MM.1S (cell line): ENCODE results near the gene PHKA2.
A peak's percentile ranks its signal among the peaks of the same experiment; 100 is the strongest.

Experiments
- DNase-seq: peaks from one replicate; pipeline ENCODE4 v3.0.0-alpha.2; 2015
- H2AFZ ChIP-seq: fragments of 300-600 bp; sonication (generic); 2 replicates; pipeline ENCODE4 v1.6.0; 2016; ENCODE audit warnings: antibody characterized with exemption, low read length
- H3F3A ChIP-seq: fragments of 300-600 bp; sonication (generic); 2 replicates; pipeline ENCODE4 v1.6.1; 2016; ENCODE audit warnings: mild to moderate bottlenecking, antibody characterized with exemption, low read length, moderate library complexity, mixed read lengths; ENCODE audit not compliant: insufficient read depth
- H3K27ac ChIP-seq: fragments of 300-600 bp; sonication (generic); 2 replicates; pipeline ENCODE4 v1.5.1; 2016; ENCODE audit warnings: mild to moderate bottlenecking, low read length
- H3K27me3 ChIP-seq: fragments of 300-600 bp; sonication (generic); replicated peaks from 2 replicates; pipeline ENCODE4 v1.6.0; 2016; ENCODE audit warnings: low read length; ENCODE audit not compliant: insufficient read depth
- H3K36me3 ChIP-seq: fragments of 300-600 bp; sonication (generic); replicated peaks from 2 replicates; pipeline ENCODE4 v1.6.1; 2016; ENCODE audit warnings: mild to moderate bottlenecking, low read length, mixed read lengths; ENCODE audit not compliant: insufficient read depth
- H3K4me1 ChIP-seq: fragments of 300-600 bp; sonication (generic); 2 replicates; pipeline ENCODE4 v1.6.1; 2016; ENCODE audit warnings: low read length, mixed read lengths
- H3K4me2 ChIP-seq: fragments of 300-600 bp; sonication (generic); 2 replicates; pipeline ENCODE4 v1.6.0; 2016; ENCODE audit warnings: low read depth, low read length
- H3K4me3 ChIP-seq: fragments of 300-600 bp; sonication (generic); 2 replicates; pipeline ENCODE4 v1.5.1; 2016; ENCODE audit warnings: low read length, mixed read lengths
- H3K79me2 ChIP-seq: fragments of 300-600 bp; sonication (generic); 2 replicates; pipeline ENCODE4 v1.6.1; 2016; ENCODE audit warnings: mixed run types, low read length, mixed read lengths
- H3K9ac ChIP-seq: fragments of 300-600 bp; sonication (generic); 2 replicates; pipeline ENCODE4 v1.6.1; 2016; ENCODE audit warnings: low read length, mixed read lengths
- H3K9me2 ChIP-seq: fragments of 300-600 bp; sonication (generic); replicated peaks from 2 replicates; pipeline ENCODE4 v1.6.1; 2016; ENCODE audit warnings: mild to moderate bottlenecking, low read length, mixed read lengths; ENCODE audit not compliant: insufficient read depth
- H3K9me3 ChIP-seq: fragments of 300-600 bp; sonication (generic); replicated peaks from 2 replicates; pipeline ENCODE4 v1.6.1; 2016; ENCODE audit warnings: mild to moderate bottlenecking, low read length, mixed read lengths; ENCODE audit not compliant: insufficient read depth
- H4K20me1 ChIP-seq: fragments of 300-600 bp; sonication (generic); 2 replicates; pipeline ENCODE4 v1.6.1; 2016; ENCODE audit warnings: mild to moderate bottlenecking, low read length, moderate library complexity, mixed read lengths; ENCODE audit not compliant: insufficient read depth
- EZH2 ChIP-seq: fragments of 300-600 bp; sonication (generic); optimal IDR thresholded peaks from 2 replicates; pipeline ENCODE3; 2017; ENCODE audit warnings: low read depth, mild to moderate bottlenecking, antibody characterized with exemption, low read length, mixed read lengths
- EZH2phosphoT487 ChIP-seq: fragments of 300-600 bp; sonication (generic); IDR thresholded peaks from 2 replicates; pipeline ENCODE4 v1.6.1; 2018; ENCODE audit warnings: antibody characterized with exemption, low read length
- TF ChIP-seq, protein P1 (sequence below): fragments of 300-600 bp; sonication (generic); IDR thresholded peaks from 2 replicates; pipeline ENCODE4 v1.5.1; 2016; ENCODE audit warnings: antibody characterized with exemption, low read length, mixed read lengths

Gene PHKA2

DNA sequence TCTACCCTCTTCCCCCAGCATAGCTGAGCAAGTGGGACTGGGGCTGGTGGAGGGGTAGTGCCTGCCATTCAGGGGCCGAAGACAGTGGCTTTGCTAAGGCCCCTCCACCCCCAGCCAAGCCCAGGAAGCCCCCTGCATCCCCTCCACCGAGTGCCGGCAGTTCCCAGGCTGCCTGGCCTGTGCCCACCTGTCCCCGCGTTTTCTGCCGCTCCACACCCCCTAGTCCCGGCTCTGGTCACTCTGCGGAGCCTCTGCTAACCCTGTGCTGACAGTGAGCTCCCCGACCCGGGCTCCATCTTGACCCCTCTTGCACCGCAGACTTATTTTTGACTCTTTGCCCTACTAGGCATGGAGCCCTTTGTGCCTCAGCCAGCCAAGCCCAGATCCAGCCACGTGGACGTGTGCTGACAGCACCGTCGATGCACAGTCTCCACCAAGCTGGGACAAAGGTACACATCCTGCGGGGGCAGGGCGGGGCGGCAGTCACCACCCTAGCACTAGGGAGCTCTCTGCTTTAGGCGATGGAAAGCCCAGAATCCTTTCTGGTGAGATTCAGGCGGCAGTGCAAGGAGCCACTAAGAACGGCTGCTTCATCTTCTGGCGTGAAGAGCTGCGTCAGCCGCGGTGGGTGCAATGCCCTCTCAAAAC, 96.6 kb downstream of the PHKA2 start:
- Histone ChIP-seq H3K4me3 (peak overlapping the region; percentile 69), H3K4me1 (peaks cover 22% of the 10 kb centered on the region), H3F3A (peaks cover 16% of the 10 kb centered on the region), H4K20me1 (no peaks in the 10 kb centered on the region), H3K36me3 (no peaks in the 10 kb centered on the region), H3K9me2 (no peaks in the 10 kb centered on the region), H3K9me3 (no peaks in the 10 kb centered on the region), H2AFZ (peak overlapping the region; percentile 35), H3K79me2 (no peaks in the 10 kb centered on the region), H3K4me2 (peak overlapping the region; percentile 85; the same call in 1 of the 2 replicates), H3K27ac (peak overlapping the region; percentile 96; the same call in 1 of the 2 replicates), H3K9ac (peak overlapping the region; percentile 70; the same call in 1 of the 2 replicates), H3K27me3 (no peaks in the 10 kb centered on the region)
- TF ChIP-seq EZH2 (no peak), EZH2phosphoT487 (no peak)
- TF ChIP-seq, protein P1, sequence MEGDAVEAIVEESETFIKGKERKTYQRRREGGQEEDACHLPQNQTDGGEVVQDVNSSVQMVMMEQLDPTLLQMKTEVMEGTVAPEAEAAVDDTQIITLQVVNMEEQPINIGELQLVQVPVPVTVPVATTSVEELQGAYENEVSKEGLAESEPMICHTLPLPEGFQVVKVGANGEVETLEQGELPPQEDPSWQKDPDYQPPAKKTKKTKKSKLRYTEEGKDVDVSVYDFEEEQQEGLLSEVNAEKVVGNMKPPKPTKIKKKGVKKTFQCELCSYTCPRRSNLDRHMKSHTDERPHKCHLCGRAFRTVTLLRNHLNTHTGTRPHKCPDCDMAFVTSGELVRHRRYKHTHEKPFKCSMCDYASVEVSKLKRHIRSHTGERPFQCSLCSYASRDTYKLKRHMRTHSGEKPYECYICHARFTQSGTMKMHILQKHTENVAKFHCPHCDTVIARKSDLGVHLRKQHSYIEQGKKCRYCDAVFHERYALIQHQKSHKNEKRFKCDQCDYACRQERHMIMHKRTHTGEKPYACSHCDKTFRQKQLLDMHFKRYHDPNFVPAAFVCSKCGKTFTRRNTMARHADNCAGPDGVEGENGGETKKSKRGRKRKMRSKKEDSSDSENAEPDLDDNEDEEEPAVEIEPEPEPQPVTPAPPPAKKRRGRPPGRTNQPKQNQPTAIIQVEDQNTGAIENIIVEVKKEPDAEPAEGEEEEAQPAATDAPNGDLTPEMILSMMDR = no peak
- DNase-seq = no peak

DNA sequence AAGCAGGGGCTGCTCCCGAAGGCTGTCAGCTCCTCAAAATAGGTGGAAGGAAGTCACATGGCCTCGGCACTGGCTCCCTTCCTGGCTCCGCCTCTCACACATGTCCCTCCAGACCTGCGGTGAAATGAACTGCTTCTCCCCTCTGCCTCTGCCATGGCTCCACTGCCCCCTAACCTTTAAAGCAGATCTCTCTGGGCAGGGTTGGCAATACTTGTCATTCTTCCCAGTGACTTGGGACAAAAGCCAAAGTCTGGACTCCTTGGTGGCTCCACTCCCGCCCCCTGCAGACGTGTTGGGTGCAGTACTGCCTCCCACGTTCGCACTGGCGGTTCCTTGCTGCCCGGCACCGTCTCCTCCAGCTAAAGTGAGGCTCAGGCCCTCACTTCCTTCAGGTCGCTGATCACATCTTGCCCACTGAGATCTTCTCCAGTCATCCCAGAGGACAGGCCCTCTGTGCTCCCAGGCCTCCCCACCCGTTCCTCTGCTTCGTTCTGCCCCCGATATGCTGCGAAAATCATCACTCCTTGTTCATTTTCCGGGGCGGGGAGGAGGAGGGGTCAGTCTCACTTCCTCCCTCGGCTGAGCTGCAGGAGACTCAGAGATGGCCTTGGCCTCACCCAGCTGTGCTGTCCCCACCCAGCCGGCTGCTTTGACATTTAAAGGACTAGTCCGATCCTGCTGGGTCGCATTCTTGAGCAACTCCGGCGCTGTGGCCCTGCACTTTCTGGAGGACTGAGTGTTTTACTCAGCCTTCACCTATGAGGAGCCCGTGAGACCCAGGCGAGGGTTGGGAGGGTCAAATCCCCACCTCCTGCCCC, 97.4 kb downstream of the PHKA2 start:
- H3F3A ChIP-seq = peaks cover 16% of the 10 kb centered on the region
- DNase-seq = peak; percentile 62
- H3K4me1 ChIP-seq = peaks cover 22% of the 10 kb centered on the region
- H3K79me2 ChIP-seq = no peaks in the 10 kb centered on the region
- peak overlapping the region; percentile 96 for H3K27ac ChIP-seq
- peak overlapping the region; percentile 35 for H2AFZ ChIP-seq
- no peaks in the 10 kb centered on the region for H4K20me1 ChIP-seq
- H3K9me2 ChIP-seq = no peaks in the 10 kb centered on the region
- no peak for TF ChIP-seq EZH2phosphoT487
- TF ChIP-seq, protein P1 = peak; percentile 60
- no peak for TF ChIP-seq EZH2
- peak overlapping the region; percentile 85 for H3K4me2 ChIP-seq
- no peaks in the 10 kb centered on the region for H3K9me3 ChIP-seq
- peak overlapping the region; percentile 70 for H3K9ac ChIP-seq
- no peaks in the 10 kb centered on the region for H3K36me3 ChIP-seq
- no peaks in the 10 kb centered on the region for H3K27me3 ChIP-seq
- H3K4me3 ChIP-seq = peak overlapping the region; percentile 69

DNA sequence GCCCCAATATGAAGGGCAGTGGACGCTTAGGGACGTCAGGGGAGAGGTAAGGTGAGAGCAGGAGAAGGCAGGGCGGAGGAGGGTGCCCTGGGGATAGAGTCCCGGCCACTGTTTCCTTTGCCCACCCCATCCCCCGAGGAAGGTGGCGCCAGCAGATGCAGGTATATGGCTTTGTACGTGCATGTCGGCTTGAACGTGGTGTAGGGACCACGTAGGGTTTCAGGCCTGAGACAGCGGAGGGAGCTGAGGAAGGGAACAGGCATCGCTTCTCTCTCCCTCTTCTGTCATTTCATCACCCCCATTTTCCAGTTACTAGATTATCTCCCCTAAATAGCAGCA, 97.9 kb downstream of the PHKA2 start:
- DNase-seq = no peak
- Histone ChIP-seq H3K27me3 (no peaks in the 10 kb centered on the region), H3K79me2 (no peaks in the 10 kb centered on the region), H3K4me1 (peaks cover 22% of the 10 kb centered on the region), H3K36me3 (no peaks in the 10 kb centered on the region), H3F3A (peaks cover 16% of the 10 kb centered on the region), H4K20me1 (no peaks in the 10 kb centered on the region), H3K27ac (peak overlapping the region; percentile 96), H3K4me2 (peak overlapping the region; percentile 85), H3K9me2 (no peaks in the 10 kb centered on the region), H3K9ac (peak overlapping the region; percentile 70), H3K4me3 (peak overlapping the region; percentile 69), H3K9me3 (no peaks in the 10 kb centered on the region), H2AFZ (peak overlapping the region; percentile 35)
- TF ChIP-seq EZH2phosphoT487 = no peak
- TF ChIP-seq EZH2 = no peak
- TF ChIP-seq, protein P1 = no peak
